GM12801 (cell line): Measurements from ENCODE around the gene ARRDC3.

Source experiments
- CTCF ChIP-seq: IDR thresholded peaks from one replicate; pipeline ENCODE4 v1.5.1; 2011; ENCODE audit warnings: control low read depth; ENCODE audit not compliant: insufficient read length; ENCODE audit errors: extremely low read depth

The ARRDC3 gene

GRCh38 chr5:91365498-91365897 is 17.6 kb downstream of the ARRDC3 start:
- TF ChIP-seq CTCF: no peak

GRCh38 chr5:91362935-91363334 is 20.2 kb downstream of the ARRDC3 start:
- no peak for TF ChIP-seq CTCF

GRCh38 chr5:91361790-91362189 is 21.3 kb downstream of the ARRDC3 start:
- no peak for TF ChIP-seq CTCF

GRCh38 chr5:91361055-91361701 is 21.9 kb downstream of the ARRDC3 start:
- TF ChIP-seq CTCF: no peak

- TF ChIP-seq CTCF: no peak
Measured at GRCh38 chr5:91359962-91360609, 23.0 kb downstream of the ARRDC3 start.

- no peak for TF ChIP-seq CTCF
Measured at GRCh38 chr5:91357806-91358205, 25.3 kb downstream of the ARRDC3 start.

- no peak for TF ChIP-seq CTCF
Measured at GRCh38 chr5:91357012-91357634, 26.0 kb downstream of the ARRDC3 start.
